Sciatic nerve (tissue), 2 donors: ENCODE measurements around the gene SVEP1. TPM values are rescaled to one million over a fixed set of nuclear protein-coding genes. Genes with fewer than 3 reads are reported as not detected.
A peak's percentile ranks its signal among the peaks of the same experiment; 100 is the strongest.
"Not testable (repeated sequence)": the region's sequence is repeated elsewhere in the genome, so short reads cannot be mapped to it uniquely, and the experiment has no call there.

Experiments used
- ATAC-seq: fragments of 200-7000 bp; cut with Tn5 transposase; one replicate; pipeline ENCODE4 v1.9.1; 2020; ENCODE audit warnings: mild to moderate bottlenecking, moderate library complexity
- DNase-seq: peaks from one replicate; pipeline ENCODE4 v3.0.0-alpha.2; 2020; ENCODE audit warnings: low spot score
- intact Hi-C: fragments of 100-400 bp; cut with DNase I; formaldehyde crosslinking; loops from one replicate; pipeline ENCODE4 v1.14.2; 2022
- total RNA-seq: library from RNA; stranded (reverse); fragmentation: NEBNext Ultra II Directional; extraction: Animal tissue kit (Norgen Biotek cat#: 25700); gene quantifications from one replicate; pipeline ENCODE4 v1.2.1, GENCODE V29; 2021
- donor health status: DM: no; HTN: no; CAD: no.
- donor health status: DM: no; HTN: no; CAD: no.

SVEP1 gene
- total RNA-seq, 1 donor from 2014 or later = 110 TPM

DNA sequence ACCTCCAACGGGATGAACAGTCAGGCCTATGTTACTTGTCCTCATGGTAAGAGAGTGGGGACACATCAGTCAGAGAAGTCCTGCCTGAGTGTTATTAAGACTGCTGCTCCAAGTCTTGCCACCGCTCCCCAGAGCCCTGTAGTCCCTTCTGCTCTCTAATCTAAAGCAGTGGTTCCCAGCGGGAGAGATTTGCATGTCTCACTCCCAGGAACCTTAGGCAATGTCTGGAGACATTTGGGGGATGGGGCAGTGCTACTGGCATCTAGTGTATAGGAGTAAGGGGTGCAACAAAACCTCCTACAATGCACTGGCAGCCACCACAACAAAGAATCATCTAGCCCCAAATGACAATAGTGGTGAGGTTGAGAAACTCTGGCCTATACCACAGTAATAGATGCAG lies 2.6 kb upstream of the SVEP1 start:
- intact Hi-C loops = no loop called here
- DNase-seq (no peak), ATAC-seq (no peak)

DNA sequence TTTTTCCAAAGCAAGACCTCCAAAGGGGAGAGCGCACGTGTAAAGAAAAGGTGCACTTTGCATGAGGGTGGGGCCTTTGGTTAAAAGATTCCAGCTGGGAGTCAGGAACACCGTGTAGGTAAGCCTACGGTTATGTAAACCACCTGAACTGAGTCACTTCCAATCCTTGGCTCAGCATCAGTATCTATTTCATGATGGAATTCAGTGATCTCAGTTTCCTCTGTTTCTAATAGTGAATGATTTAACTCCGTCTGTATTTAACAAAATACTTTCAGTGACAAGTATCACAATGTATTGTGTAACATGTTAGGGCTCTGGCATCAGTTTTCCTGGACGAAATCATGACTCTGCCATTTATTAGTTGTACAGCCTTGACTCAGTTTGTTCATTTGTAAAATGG lies 1.3 kb upstream of the SVEP1 start:
- DNase-seq (no peak), ATAC-seq (no peak)
- intact Hi-C loops = no loop called here

DNA sequence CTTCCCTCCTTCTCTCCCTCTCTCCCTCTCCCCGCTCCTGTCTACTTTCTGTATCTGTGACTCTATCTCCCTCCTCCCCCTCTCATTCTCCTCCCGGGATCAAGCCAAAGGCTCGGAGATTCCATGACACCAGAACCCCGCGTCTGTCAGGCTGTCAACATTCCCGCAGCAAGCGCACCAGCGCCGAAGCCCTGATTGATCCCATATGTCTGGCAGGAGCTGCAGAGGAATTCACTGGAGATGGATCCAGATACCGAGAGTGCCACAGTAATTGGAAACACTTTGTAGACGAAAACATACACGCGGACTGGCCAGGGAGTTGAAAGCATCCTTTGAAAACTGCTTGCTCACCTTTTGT lies 300 bp upstream of the SVEP1 start:
- ATAC-seq (peak; percentile 65), DNase-seq (peak; percentile 66)
- intact Hi-C loops = no loop called here

DNA sequence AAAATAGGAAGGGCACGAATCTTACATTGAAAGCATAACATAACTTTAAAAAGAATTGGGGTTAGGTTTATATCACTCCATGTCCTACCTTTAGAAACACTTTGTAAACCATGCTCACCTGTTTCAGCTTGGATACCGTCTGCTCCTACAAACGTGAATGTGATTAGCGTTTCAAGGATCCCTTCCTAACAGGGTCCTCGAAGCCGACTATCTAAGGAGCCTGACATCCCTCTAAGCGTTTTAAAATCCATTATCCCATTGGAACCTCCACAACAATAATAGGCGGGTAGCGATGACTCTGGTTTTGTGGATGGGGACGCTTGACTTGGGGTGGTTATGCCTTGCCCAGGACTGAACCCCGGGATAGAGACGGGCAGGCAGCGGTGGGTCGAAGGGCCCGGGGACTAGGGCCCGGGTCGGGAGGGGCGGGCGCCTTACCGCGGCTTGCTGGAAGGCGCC lies 937 bp downstream of the SVEP1 start:
- DNase-seq = no peak
- ATAC-seq = no peak
- intact Hi-C loops = no loop called here

DNA sequence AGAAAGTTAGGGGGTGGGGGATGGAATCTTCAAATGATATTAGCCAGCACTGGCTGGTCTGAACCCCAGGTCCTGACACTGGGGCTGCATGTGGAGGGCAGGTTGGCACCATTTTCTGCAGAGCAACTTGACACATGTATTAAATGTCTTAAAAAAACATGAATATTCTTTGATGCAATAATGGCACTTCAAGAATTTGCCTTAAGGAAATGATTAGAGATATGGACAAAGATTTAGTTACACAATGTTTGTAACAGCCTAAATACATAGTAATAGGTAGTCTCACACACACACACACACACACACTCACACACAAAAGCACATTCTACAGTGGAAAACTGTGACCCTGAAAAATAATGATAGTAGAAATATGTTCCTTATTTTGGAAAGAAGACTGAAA lies 3.6 kb downstream of the SVEP1 start:
- ATAC-seq (no peak), DNase-seq (no peak)
- intact Hi-C loops = no loop called here

DNA sequence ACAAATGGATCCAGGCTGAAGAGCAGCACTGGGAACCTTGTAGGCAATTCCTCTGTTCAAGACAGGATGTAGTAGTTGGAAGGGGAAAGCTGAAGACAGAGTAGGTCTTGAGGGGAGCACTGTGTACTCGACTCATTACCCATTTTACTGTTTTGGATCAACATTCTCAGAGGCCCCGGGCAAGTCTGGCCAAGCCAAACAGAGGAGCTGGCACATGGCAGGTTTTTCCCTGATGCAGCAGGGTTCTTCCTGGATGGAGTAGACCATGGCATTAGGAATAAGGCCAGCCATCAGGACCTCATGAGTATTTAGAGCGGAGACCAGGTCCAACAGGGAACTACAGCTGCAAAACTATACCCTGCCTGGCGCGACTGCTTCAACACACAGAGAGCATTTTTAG lies 4.4 kb downstream of the SVEP1 start:
- DNase-seq = peak; percentile 62
- peak; percentile 77 for ATAC-seq
- intact Hi-C loops = no loop called here

DNA sequence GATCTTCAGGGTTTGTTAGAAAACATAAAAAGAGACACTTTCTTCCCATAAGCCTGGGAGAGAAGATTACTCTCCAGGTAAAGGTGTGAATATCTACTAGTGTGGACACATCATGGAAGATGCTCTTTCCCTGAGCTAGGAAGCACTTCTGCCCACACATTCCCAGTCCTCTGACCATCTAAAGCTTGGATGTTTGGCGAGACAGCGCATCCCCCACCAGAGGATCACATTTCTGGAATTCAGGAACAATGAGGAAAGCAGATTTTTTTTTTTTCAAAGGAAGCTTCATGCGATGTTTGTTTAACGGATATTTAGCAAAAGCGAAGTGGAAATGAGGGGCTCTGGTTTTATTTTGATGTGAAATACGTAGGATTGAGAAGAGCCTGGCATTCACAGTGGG lies 6.2 kb downstream of the SVEP1 start:
- no peak for DNase-seq
- intact Hi-C loops = no loop called here
- ATAC-seq = no peak

DNA sequence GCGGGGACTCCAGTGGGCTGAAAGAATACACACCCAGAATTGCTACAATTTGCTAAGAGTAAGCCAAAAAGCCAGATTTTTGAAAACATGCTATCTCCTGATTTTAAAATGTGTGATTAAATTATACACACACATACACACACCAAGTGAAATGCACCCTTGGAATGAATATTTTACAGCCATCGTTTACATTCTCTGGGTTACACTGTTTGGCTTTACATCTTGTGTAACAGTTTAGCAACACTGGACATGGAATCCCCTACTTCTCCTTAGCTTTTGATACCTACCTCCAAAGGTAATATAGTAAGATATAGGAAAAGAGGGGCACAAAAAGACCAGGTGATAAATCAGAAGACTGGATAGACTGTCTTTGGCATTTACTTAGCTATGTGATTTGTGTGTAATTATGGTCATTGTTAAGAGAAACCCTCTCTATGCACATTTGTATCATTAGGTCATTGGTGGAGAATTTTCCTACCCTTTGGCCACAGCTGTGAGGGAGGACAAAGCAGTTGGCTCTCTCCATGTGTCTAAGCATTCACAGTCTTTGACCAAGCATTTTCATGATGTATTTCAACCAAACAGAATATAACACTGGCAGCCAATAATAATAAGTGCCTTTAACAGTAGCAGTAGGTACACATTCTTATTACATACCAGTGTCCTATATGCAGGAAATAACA lies 7.6 kb downstream of the SVEP1 start:
- intact Hi-C loops = no loop called here
- DNase-seq (no peak), ATAC-seq (no peak)

DNA sequence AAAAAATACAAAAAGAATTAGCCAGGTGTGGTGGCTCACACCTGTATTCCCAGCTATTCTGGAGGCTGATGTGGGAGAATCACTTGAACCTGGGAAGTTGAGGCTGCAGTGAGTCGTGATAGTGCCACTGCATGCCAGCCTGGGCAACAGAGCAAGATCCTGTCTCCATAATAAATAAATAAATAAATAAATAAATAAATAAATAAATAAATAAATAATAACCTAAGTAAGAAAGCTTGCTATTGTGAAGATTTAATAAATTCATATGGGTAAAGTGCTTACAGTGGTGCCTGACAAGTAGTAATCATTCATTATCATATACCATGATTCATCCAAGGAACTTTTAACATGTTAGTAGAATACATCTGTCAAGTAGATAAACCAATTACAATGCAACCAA lies 13.4 kb downstream of the SVEP1 start:
- ATAC-seq (no peak), DNase-seq (no peak)
- intact Hi-C loops = no loop called here

DNA sequence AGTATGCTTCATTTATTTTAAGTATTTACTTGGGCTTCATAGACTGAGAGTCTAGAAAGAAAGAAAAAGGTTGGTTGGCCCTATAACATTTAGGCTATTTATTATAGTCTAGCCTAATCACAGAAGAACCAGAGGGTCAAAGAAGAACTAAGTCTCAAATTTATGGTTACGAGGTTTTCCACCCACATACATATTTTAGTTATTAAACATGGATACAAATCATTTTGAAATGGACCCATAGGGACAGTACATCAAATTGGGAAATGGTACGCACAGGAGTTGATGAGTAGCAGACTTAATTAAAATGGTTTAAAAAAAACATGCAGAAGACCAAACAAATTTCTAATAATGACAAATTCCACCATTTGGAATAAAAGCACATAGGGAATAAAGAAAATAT lies 17.7 kb downstream of the SVEP1 start:
- DNase-seq = no peak
- no peak for ATAC-seq
- intact Hi-C loops = no loop called here

DNA sequence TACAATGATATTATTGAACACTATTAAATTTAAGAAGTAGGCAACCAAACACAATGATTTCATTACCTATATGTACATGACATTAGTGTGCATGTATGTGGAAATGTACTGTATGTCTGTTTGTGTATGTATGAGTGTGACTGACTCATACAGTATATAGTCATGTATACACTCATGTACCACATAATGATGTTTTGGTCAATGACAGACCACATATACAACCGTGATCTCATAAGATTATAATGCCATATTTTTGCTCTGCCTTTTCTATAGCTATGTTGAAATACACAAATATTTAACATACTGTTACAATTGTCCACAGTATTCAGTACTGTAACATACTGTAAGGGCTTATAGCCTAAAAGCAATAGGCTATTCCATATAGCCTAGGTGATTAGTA lies 19.7 kb downstream of the SVEP1 start:
- DNase-seq = no peak
- no peak for ATAC-seq
- intact Hi-C loops = no loop called here

DNA sequence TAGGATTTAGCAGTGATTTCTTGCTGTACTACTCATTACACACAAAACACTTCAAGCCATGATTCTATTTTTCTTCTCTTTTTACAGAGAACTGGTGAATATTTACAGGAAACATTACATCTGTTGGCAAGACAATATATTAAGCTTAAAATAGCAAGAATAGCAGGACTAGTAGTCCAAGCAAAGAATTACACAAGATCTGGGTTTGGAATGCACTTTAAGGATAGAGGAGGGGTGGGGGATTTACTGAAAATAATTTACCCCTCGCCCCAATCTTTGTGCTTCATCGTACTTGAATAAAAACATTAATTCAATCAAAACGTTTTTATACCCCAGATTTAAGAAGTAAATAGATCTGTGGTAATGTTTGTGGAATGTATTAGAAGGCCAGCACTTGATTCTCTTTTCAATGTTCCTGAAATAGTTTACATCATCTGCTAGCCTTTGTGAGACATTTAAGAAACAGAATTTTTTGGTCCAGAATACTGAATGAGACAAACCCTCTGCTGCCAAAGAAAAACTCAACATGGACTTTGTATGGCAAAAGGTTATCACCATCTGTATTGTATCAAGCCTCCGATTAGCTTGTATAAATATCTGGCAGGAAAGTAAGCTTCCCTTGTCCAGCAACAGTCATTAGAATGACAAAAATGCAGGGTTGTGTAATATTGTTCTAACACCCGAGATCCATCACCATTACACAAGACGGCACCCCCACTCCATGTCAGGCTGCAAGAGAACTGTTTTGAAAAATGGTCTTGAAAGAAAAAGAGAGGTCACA lies 23.8 kb downstream of the SVEP1 start:
- ATAC-seq (peak; percentile 96), DNase-seq (peak; percentile 62)
- intact Hi-C loops = no loop called here

DNA sequence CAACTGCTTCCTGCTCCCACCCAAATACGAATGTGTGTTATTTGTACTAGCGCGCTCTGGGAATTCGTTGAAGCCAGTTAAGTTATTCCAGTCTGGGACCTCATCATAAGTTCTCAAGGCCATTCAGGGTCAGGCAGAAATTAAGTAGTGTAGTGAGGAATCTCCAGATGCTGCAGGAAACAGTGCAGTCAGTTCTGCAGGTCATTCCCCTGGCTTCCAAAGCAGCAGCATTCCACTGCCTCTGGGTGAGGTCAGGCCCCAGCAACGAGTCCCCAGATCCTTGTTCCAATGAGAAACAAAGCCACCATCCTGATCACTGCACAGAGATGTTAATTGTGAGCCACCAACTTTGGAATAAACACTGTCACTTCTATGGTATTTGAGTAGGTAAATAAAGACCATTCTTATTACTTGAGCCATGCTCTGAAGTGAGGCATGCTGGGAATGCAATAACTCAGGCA lies 33.1 kb downstream of the SVEP1 start:
- intact Hi-C loops = no loop called here
- ATAC-seq = peak; percentile 62
- no peak for DNase-seq

DNA sequence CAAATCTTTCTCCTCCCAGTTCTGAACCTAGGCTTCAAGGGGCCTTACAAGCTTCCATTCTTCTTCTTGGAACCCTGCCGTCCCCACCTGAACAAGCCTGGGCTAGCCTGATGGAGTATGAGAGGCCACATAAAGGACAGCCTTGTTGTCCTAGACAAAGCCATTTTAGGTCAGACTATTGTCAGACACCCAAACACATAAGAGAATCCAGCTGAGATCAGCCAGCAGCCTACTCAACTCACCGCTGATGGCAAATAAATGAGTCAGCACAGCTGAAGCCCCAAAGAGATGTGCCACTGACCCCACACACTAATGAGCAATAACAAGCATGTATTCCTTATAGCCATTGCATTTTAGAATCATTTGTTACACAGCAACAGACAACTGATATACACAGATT lies 33.8 kb downstream of the SVEP1 start:
- DNase-seq (no peak), ATAC-seq (peak; percentile 14)
- intact Hi-C loops = no loop called here

DNA sequence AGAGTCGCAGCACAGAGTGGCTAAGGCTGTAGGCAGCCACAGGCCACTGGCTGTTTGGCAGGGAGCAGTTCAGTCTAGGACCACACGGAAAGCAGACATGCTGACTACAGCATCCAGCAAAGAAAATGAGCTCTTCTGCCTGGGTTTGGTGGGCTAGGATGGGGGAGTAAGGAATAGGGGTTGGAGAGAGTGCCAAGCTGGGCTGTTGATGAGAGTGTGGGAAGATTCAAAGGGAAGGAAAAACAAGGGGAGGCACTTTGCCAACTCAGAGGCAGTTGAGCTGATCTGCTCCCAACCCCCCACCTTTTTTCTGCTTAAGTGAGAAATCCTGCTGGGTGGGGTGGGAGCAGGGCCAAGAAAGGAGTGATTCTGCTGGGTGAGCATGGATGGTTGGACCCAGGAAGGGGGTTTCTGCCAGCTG lies 35.9 kb downstream of the SVEP1 start:
- DNase-seq = peak; percentile 61
- peak; percentile 77 for ATAC-seq
- intact Hi-C loops = no loop called here

DNA sequence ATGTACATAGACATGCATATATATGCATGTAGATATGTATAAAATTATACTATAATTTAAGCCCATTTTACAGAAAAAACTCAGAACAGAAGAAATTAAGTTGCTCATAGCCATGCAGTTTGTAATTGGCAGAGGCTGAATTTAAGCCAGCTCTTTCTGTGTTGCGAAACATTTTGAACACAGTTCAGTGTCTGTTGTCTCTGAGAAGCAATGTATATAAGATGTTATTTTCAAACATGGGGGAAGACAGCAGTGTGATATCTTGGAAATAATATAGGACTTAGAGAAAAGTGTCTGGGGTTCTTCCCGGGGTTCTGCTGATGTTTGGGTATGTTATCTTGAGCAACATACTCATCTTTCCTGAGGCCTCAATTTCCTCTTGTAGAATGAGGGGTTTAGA lies 37.6 kb downstream of the SVEP1 start:
- DNase-seq (no peak), ATAC-seq (no peak)
- intact Hi-C loops = no loop called here

DNA sequence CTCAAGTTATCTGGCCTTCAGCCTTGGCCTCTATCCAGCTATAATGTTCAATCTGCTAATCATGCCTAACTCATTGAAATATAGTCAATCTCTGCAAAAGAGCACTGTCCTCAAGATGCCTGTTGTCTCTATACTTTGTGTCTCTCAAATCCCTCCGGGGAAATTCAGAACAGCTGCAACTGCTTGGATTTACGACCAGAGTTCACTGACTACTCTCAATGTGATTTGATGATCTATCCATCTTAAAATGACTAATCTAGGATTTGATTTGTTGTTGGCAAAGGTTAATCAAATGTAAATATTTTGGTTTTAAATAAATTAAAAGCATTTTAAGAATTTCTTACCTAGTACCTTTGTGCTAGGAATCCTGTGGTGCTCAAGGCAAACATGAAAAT lies 40.9 kb downstream of the SVEP1 start:
- DNase-seq = no peak
- ATAC-seq = no peak
- intact Hi-C loops = no loop called here

DNA sequence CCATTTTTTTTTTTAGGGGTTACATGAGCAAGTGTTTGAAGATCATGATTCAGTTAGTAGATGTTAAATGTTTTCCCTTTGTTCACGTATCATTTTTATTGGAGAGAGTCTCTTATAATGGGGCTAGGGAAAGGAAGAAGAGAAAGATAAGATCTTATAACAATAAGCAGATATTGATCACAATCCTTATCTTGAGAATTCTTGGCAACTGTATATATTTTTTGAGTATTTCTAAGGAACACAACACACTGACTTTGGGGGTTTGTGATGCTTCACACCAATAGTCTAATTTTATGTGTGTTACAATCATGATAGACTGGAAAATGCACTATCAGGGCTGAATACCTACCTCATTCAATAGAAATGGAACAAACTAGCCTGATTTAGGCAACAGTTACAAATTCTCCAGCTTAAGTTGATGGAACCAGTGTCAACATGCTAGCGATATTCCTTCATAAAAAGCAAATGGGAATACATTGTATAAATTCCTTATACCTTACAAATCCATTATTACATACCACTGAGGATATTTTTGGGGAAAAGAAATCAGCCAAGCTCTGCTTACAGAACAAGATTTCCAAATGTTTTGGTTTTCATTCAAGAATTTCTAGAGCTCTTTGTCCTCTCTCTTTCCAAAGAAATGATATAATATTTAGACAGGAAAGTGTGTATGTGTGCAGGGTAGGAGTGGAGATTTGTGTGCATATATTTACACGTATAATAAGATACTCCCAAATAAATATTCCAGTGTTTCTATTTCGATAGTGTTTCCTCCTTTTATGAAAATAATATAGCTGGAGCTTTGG lies 41.5 kb downstream of the SVEP1 start:
- no peak for DNase-seq
- intact Hi-C loops = no loop called here
- peak; percentile 65 for ATAC-seq

DNA sequence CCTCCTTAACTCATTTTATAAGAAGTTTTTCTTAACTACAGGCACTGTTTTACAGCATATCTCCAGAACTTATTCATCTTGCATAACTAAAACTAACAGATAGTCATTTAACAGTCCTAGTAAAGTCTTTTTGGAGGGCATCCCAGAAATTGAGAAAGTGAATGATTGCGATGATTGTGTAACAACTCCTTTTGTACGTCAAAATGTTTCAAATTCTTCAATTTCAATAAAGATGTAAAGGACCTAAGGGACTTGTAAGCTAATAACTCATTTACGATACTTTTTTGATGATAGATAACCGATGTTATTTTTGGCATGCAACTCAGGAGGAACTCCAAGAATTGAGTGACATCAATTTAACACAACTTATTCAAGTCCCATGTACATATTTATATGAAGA lies 42.7 kb downstream of the SVEP1 start:
- peak; percentile 85 for ATAC-seq
- DNase-seq = no peak
- intact Hi-C loops = no loop called here

DNA sequence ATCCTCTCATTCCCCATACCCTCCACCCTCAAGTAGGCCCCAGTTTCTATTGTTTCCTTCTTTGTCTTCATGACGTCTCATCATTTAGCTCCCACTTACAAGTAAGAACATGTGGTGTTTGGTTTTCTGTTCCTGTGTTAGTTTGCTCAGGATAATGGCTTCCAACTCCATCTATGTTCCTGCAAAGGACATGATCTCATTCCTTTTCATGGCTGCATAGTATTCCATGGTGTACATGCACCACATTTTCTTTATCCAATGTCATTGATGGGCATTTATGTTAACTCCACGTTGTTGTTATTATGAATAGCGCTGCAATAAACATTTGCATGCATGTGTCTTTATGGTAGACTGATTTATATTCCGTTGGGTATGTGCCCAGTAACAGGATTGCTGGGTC lies 45.4 kb downstream of the SVEP1 start:
- ATAC-seq, DNase-seq, intact Hi-C loops: not testable (repeated sequence)
